ENCODE data around the gene SPTBN5.

GRCh38 chr15:41811432-41812195 lies 82.2 kb downstream of the SPTBN5 start:
- peak; percentile 73 to 93 (median 85) for TF ChIP-seq CTCF (IDR thresholded peaks at IDR 0.05)
- TF ChIP-seq POLR2A (IDR thresholded peaks at IDR 0.05) = no peak
